ENCODE measurements around the gene MMP24OS.

The MMP24OS gene

DNA sequence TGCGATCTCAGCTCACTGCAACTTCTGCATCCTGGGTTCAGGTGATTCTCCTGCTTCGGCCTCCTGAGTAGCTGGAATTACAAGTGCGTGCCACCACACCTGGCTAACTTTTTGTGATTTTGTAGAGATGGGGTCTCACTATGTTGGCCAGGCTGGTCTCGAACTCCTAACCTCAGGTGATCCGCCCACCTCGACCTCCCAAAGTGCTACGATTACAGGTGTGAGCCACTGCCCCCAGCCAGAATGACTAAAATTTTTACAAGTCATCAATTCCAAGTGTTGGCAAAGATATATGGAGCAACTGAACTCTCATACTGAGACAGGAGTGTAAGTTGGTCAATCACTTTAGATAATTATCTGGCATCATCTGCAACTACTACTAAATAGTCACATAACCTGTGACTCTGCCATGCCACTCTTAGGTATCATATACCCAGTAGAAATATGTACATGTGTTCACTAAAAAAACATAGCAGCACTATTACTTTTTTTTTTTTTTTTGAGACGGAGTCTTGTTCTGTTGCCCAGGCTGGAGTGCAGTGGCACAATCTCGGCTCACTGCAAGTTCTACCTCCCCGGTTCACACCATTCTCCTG, 3.7 kb upstream of the MMP24OS start:
- TF ChIP-seq POLR2A (IDR thresholded peaks at IDR 0.05; ENCODE audit: low read depth, low read length): no peak
- no peak for FAIRE-seq

DNA sequence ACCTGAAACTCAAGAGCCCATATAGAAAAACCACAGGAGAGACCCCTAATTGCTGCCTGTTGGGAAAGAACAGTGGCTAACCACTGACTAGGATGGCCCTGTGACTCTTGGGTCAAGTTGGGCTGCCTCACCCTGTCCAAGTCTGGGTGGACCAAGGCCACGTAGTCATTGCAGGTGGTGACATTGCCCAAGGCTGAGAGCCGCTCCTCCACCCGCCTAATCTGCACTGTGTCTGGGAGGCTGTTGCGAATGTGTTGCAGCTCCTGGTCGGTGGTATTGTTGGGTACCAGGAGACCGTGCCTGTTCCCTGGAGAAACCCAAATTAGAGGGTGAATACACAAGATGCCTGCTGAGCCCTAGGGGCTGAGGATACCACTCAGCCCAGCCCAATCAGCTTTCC, 2.6 kb upstream of the MMP24OS start:
- DNase-seq (ENCODE audit: insufficient read length, low spot score): no peak
- no peak for TF ChIP-seq POLR2A (IDR thresholded peaks at IDR 0.05; ENCODE audit: low read depth, low read length)
- FAIRE-seq: no peak

More for the DNA sequence above, 3.7 kb upstream of the MMP24OS start:
- no peak for DNase-seq (ENCODE audit: insufficient read length, low spot score)

DNA sequence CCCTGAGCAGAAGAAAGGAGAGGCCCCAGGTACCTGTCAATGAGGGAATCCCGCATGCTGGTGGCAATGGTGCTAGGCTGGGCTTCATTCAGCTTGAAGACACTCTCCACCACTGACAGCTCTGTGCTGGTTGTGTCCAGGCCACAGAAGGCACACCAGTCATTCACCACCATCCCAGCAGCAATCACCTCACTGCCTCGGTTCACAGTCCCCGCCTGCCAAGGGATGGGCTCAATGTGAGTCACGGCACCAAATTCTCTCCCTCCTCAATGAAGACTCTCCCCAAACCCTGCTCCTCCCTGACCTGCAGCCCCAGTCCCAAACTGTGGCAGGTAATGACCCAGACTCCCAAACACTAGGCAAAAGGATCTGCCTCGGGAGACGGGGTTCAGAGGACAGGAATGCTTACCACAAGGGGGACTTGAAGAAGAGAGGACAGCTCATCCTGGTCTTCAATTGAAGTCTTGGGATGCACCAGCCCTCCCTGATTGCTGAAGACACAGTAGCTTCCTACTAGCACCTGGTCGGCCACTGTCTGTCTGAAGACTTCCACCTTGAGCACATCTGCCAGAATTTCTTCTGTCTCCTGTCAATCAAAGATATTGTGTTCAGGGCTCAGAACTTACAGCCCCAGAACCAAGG, 1.7 kb upstream of the MMP24OS start:
- no peak for TF ChIP-seq POLR2A (IDR thresholded peaks at IDR 0.05; ENCODE audit: low read depth, low read length)
- FAIRE-seq (no peak), DNase-seq (ENCODE audit: insufficient read length, low spot score) (no peak)

DNA sequence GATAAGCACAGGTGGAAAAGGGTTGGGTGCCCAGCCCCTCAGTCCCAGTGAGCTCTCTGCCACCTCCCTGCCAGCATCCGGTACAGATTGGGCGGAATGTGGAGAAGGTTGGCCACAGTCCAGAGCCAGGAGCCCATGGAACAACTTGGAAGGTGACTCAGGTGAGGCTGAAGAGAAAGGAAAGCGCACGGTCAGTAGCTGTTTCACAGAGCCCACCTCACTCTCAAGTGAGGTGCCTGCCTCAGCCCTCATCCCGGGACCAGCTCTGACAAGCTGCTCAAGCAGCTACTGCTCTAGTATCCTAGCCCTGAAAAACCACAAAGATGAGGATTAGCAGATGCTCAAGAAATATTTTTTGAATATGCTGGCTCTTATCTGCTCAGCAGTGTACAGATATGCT, 1.1 kb upstream of the MMP24OS start:
- TF ChIP-seq POLR2A (IDR thresholded peaks at IDR 0.05; ENCODE audit: low read depth, low read length): no peak
- DNase-seq (ENCODE audit: insufficient read length, low spot score): no peak
- no peak for FAIRE-seq

DNA sequence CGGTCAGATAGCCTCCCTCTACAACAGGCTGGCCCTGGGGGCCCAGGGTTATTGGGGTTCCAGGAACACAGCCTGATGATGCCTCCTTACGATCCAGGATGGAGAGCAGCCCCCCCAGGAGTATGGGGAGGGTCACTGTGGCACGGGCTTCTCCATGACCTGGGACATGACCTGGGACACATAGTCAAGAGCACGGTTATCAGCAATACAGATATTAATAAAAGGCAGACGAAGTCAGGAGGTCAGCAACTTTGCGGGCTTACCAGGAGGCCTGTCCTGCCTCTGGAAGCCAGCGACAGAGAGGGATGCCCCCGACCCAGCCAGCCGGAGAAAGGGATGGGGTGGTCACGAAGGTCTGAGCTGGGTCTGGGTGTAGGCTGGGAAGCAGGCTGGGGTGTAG, 795 bp downstream of the MMP24OS start:
- TF ChIP-seq POLR2A (IDR thresholded peaks at IDR 0.05; ENCODE audit: low read depth, low read length): no peak
- DNase-seq (ENCODE audit: insufficient read length, low spot score) (no peak), FAIRE-seq (no peak)

DNA sequence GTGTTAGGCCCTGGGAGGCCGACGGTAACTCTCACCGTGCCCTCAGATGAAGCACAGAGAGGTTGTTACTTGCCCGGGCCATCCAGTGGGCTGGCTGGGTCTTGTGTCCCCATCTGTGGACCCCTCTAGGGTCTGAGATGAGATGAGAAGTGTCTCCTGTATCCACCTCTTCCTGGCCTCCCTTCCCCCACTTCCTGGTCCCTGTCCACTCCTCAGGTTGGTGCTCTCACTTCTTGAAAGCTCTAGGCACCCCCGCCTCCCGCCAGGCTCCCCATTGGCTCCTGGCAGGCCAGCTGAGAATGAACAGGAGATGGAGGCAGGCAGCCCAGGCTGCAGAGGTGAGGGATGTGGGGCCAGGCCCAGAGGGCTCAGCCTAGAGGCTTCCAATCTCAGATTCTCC, 1.5 kb downstream of the MMP24OS start:
- FAIRE-seq (no peak), DNase-seq (ENCODE audit: insufficient read length, low spot score) (no peak)
- no peak for TF ChIP-seq POLR2A (IDR thresholded peaks at IDR 0.05; ENCODE audit: low read depth, low read length)

DNA sequence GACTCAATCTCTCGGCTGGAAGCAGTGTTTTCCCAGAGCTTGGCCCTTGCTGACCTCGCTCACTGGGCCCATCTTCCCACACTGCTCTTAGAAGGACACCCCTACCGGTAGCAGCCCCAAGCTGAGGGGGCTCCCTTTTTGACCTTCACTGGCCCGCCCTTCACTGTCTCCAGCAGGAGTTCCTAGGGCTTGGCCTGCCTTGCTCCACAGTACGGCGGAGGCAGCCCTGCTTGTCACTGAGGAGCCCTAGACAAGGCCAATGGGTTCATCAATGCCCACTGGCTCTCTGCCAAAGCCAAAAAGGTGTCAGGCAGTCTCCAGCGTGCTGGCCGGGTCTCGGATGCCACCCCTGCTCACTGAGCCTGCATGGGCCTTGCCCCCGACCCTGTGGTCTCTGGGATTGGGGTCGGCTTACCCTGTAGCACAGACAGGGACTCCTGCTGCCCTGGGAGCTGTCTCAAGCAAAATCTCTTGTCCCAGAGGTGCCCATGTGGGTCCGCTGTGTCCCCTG, 2.1 kb downstream of the MMP24OS start:
- FAIRE-seq (no peak), DNase-seq (ENCODE audit: insufficient read length, low spot score) (no peak)
- TF ChIP-seq POLR2A (IDR thresholded peaks at IDR 0.05; ENCODE audit: low read depth, low read length): no peak

DNA sequence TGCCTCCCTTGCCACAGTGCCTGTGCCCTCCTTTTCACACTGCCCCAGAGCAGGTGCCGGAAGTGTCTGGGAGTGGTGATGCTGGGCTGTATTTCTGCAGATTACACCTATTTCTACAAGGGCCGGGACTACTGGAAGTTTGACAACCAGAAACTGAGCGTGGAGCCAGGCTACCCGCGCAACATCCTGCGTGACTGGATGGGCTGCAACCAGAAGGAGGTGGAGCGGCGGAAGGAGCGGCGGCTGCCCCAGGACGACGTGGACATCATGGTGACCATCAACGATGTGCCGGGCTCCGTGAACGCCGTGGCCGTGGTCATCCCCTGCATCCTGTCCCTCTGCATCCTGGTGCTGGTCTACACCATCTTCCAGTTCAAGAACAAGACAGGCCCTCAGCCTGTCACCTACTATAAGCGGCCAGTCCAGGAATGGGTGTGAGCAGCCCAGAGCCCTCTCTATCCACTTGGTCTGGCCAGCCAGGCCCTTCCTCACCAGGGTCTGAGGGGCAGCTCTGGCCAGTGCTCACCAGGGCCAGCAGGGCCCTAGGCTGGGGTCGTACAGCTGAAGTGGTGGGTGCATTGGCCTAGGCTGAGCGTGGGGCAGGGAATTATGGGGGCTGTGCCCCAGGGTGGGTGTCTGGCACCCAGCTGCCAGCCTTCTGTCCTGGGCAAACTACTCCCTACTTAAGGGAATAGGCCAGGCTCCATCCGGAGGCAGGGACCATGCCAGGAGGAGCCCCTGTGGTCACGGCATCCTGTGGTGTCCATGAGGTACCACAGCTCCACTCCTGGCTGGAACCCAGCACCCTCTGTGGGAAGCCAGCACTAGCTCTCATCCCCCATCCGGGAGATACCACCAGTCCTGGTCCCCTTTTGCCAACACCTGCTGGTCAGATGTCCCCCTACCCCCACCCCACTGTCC, 3.5 kb downstream of the MMP24OS start:
- no peak for FAIRE-seq
- no peak for TF ChIP-seq POLR2A (IDR thresholded peaks at IDR 0.05; ENCODE audit: low read depth, low read length)
- no peak for DNase-seq (ENCODE audit: insufficient read length, low spot score)

DNA sequence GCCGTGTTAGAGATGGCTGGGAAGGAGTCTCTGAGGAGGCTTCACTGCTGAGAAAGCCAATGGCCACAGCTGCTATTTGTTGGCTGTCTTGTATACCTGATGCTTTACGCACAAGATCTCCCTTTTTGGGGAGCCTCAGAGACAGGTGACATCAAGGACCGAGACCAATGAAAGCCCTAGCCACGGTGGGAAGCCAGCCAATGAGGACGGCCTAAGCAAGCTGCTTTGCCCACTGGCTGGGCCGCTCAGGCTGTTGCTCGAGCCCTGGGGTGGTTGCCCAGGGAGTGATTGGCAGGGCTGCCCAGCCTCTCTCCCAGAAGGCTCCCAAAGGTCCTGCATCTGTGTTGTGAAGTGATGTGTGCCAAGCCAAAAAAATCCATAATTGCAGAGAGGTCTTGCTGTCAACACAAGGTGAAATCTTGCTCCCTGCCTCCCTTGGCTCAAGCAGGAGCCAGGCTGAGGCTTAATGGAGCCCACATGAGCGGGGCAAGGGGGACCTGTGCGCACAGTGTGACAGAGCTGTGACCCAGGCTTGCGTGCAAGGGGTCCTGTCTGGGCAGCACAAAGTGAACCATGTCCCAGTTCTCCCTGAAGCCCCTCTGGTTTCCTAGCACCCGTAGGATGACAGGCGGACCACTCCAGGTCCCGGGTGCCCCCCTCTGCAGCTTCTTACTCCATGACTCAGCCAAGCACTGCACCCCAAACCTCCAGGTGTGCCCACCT, 4.3 kb downstream of the MMP24OS start:
- DNase-seq (ENCODE audit: insufficient read length, low spot score) (no peak), FAIRE-seq (no peak)
- TF ChIP-seq POLR2A (IDR thresholded peaks at IDR 0.05; ENCODE audit: low read depth, low read length): no peak

DNA sequence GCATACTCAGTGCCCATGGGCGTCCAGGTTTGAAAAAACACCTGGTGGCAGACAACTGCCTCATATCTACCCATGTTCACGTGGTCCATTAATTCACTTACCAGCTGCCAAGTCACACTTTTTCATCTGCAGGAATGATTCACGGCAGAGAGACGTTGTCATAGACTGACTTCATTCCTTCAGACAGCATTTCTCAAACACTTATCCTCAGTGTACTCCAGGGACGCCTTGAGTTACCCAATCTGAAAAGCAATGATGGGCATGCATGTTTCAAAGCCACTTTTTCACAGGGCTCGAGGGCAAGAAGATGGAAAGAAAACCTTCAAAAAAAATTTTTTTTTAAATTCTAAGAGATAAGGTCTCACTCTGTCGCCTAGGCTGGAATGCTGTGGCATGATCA, 6.0 kb downstream of the MMP24OS start:
- no peak for DNase-seq (ENCODE audit: insufficient read length, low spot score)
- no peak for FAIRE-seq
- TF ChIP-seq POLR2A (IDR thresholded peaks at IDR 0.05; ENCODE audit: low read depth, low read length): no peak

DNA sequence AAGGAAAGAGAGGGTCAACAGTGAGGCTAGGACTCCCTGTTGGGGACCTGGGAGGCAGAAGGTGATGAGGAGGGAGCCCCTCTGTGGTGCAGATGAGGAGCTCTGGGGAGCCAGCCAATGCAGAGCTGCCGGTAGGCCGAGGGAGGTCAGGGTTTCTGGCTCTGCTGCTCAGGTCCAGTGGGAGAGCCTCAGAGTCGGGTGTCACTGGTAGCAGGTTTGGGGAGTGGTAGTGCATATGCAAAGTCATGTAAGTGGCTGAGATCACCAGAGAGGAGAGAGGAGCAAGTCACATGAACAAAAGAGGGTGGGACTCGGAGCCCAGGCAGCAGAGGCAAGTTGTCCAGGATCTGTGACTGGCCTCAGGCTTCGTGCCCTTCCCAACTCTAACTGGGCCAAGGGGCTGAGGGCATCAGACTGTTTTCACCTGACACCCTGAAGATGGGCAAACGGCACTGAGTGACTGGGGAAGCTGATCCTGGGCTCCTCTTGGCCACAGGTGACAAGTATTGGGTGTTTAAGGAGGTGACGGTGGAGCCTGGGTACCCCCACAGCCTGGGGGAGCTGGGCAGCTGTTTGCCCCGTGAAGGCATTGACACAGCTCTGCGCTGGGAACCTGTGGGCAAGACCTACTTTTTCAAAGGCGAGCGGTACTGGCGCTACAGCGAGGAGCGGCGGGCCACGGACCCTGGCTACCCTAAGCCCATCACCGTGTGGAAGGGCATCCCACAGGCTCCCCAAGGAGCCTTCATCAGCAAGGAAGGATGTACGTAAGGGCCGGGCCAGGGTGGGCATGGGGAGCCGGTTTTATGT, 6.6 kb downstream of the MMP24OS start:
- no peak for FAIRE-seq
- no peak for DNase-seq (ENCODE audit: insufficient read length, low spot score)
- no peak for TF ChIP-seq POLR2A (IDR thresholded peaks at IDR 0.05; ENCODE audit: low read depth, low read length)

DNA sequence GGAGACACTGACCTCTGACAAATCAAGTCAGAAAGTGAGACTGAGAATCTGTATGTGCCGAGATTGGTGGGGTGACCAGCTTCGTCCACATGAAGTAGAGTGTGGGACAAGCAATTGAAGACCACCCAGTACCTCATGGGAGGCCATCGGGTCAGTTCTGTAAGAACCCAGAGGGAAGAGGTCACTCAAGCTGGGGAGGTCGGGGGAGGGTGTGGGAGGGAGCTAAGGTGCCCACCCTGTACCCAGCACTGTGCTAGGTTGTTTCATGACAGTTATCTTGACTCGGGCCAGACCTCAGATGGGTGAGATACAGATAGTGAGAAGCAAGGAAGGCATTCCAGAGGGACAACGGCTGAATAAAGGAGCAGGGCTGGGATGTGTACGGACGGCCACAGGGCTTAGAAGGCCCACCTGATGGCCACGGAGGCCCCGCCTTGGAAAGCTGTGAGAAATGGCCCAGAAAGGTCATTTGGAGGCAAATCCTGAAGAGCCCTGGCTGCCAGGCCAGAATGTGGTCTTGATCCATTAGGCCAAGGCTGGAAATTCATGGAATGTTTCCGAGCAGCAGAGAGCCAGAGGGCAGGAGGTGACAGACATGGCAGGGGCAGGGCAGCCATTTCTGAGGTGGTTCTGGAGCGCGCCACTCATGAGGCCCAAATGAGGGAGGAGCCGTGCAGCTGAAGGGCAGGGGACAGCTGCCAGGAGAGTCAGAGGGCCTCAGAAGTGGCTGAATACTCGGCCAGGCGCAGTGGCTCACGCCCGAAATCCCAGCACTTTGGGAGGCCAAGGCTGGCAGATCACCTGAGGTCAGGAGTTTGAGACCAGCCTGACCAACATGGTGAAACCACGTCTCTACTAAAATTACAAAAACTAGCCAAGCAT, 7.7 kb downstream of the MMP24OS start:
- FAIRE-seq (no peak), DNase-seq (ENCODE audit: insufficient read length, low spot score) (no peak)
- no peak for TF ChIP-seq POLR2A (IDR thresholded peaks at IDR 0.05; ENCODE audit: low read depth, low read length)
